HepG2 (cell line): Measurements from ENCODE around the gene RAB42. TPM values are rescaled to one million over a fixed set of nuclear protein-coding genes. Genes with fewer than 3 reads are reported as not detected.

Experiments
- BHLHE40 ChIP-seq: IDR thresholded peaks from 2 replicates; pipeline ENCODE4 v1.6.1; 2011; ENCODE audit warnings: low read length, improper control_type of control experiment
- CENPT ChIP-seq: sonication (generic); formaldehyde crosslinking; IDR thresholded peaks from 2 replicates; pipeline ENCODE4 v1.8.0; 2022; ENCODE audit warnings: low read depth, mild to moderate bottlenecking, moderate library complexity, missing genetic modification reagents
- DPF2 ChIP-seq: sonication (generic); formaldehyde crosslinking; IDR thresholded peaks from 2 replicates; pipeline ENCODE4 v1.4.0; 2020; ENCODE audit warnings: mild to moderate bottlenecking, low read depth, missing genetic modification reagents, borderline replicate concordance
- FOXK1 ChIP-seq: sonication (generic); formaldehyde crosslinking; IDR thresholded peaks from 2 replicates; pipeline ENCODE4 v1.4.0; 2020; ENCODE audit warnings: low read depth, missing genetic modification reagents, borderline replicate concordance
- HNRNPL ChIP-seq: fragments of 200-400 bp; formaldehyde crosslinking; IDR thresholded peaks from 2 replicates; pipeline ENCODE4 v1.6.1; 2017; ENCODE audit warnings: mild to moderate bottlenecking, low read depth, low read length
- HOXA9 ChIP-seq: sonication (generic); formaldehyde crosslinking; IDR thresholded peaks from 2 replicates; pipeline ENCODE4 v1.8.1; 2022; ENCODE audit warnings: missing genetic modification reagents, mild to moderate bottlenecking, moderate library complexity, borderline replicate concordance
- KLF12 ChIP-seq: sonication (generic); formaldehyde crosslinking; IDR thresholded peaks from 2 replicates; pipeline ENCODE4 v1.4.0; 2020; ENCODE audit warnings: missing genetic modification reagents, borderline replicate concordance
- KMT2A ChIP-seq: sonication (generic); formaldehyde crosslinking; IDR thresholded peaks from 2 replicates; pipeline ENCODE4 v1.4.0; 2020; ENCODE audit warnings: missing genetic modification reagents
- NR2F1 ChIP-seq, 2 experiments: fragments of 450-650 bp in 1 of 2; formaldehyde crosslinking in 1 of 2; IDR thresholded peaks; 2 replicates each; pipeline versions ENCODE4 v1.5.0 to v1.6.1; 2016 to 2020; ENCODE audit warnings: mild to moderate bottlenecking in 1 of 2, missing compliant biosample characterization in 1 of 2, missing genetic modification reagents in 1 of 2, moderate library complexity in 1 of 2
- PHB2 ChIP-seq: fragments of 450-650 bp; IDR thresholded peaks from 2 replicates; pipeline ENCODE4 v1.6.1; 2018; ENCODE audit not compliant: partially characterized antibody
- POLR2A ChIP-seq, 2 experiments: IDR thresholded peaks; 2 replicates each; pipeline ENCODE4 v1.6.1; 2011; ENCODE audit warnings: low read depth in 2 of 2, low read length in 2 of 2, mild to moderate bottlenecking in 1 of 2, moderate library complexity in 1 of 2; ENCODE audit not compliant: insufficient read depth in 1 of 2
- RFXANK ChIP-seq: IDR thresholded peaks from 2 replicates; pipeline ENCODE4 v1.6.1; 2016
- RNF2 ChIP-seq: fragments of 450-650 bp; conservative IDR thresholded peaks from 2 replicates; pipeline ENCODE4 v1.6.1; 2016; ENCODE audit warnings: low read depth
- SIN3A ChIP-seq: IDR thresholded peaks from 2 replicates; pipeline ENCODE4 v1.6.1; 2011; ENCODE audit warnings: low read depth, mild to moderate bottlenecking, control low read depth, low read length, borderline replicate concordance
- SRSF1 ChIP-seq: fragments of 200-400 bp; formaldehyde crosslinking; optimal IDR thresholded peaks from 2 replicates; pipeline ENCODE3; 2017; ENCODE audit warnings: mild to moderate bottlenecking, low read depth, low read length, moderate library complexity
- ZNF101 ChIP-seq: sonication (generic); formaldehyde crosslinking; IDR thresholded peaks from 2 replicates; pipeline ENCODE4 v1.4.0; 2020; ENCODE audit warnings: mild to moderate bottlenecking, low read depth, missing genetic modification reagents, borderline replicate concordance
- ZNF333 ChIP-seq: sonication (generic); formaldehyde crosslinking; IDR thresholded peaks from 2 replicates; pipeline ENCODE4 v1.4.0; 2020; ENCODE audit warnings: mild to moderate bottlenecking, missing genetic modification reagents, borderline replicate concordance
- ZNF350 ChIP-seq: sonication (generic); formaldehyde crosslinking; IDR thresholded peaks from 2 replicates; pipeline ENCODE4 v1.4.0; 2020; ENCODE audit warnings: mild to moderate bottlenecking, low read depth, missing genetic modification reagents, borderline replicate concordance
- ZNF451 ChIP-seq: sonication (generic); formaldehyde crosslinking; IDR thresholded peaks from 2 replicates; pipeline ENCODE4 v1.5.0; 2020; ENCODE audit warnings: mild to moderate bottlenecking, missing genetic modification reagents
- ZNF496 ChIP-seq: sonication (generic); formaldehyde crosslinking; IDR thresholded peaks from 2 replicates; pipeline ENCODE4 v1.8.1; 2023; ENCODE audit warnings: mild to moderate bottlenecking, moderate library complexity, missing genetic modification reagents; ENCODE audit not compliant: insufficient replicate concordance
- ZNF674 ChIP-seq: sonication (generic); formaldehyde crosslinking; IDR thresholded peaks from 2 replicates; pipeline ENCODE4 v1.5.0; 2020; ENCODE audit warnings: low read depth, mild to moderate bottlenecking, missing genetic modification reagents
- ZNF749 ChIP-seq: sonication (generic); formaldehyde crosslinking; IDR thresholded peaks from 2 replicates; pipeline ENCODE4 v1.8.0; 2022; ENCODE audit warnings: mild to moderate bottlenecking, missing genetic modification reagents, moderate library complexity, borderline replicate concordance
- ZNF816 ChIP-seq: sonication (generic); formaldehyde crosslinking; IDR thresholded peaks from 2 replicates; pipeline ENCODE4 v1.8.0; 2022; ENCODE audit warnings: missing genetic modification reagents, mild to moderate bottlenecking, borderline replicate concordance
- ZNF879 ChIP-seq: sonication (generic); formaldehyde crosslinking; IDR thresholded peaks from 2 replicates; pipeline ENCODE4 v1.8.1; 2023; ENCODE audit warnings: missing genetic modification reagents
- polyA plus RNA-seq, 8 experiments: library from polyadenylated mRNA; depleted of rRNA in 3 of 8; stranded (reverse) in 7 of 8; unstranded in 1 of 8; fragments of >200 nt; fragmentation: Illumina TruSeq in 4 of 8; extraction: Trizol in 4 of 8; gene quantifications; 2 replicates each; pipeline versions ENCODE4 v1.2.1 to v1.2.3, GENCODE V29; 2011 to 2016; ENCODE audit warnings: low read depth in 4 of 8, missing spikeins in 1 of 8, mixed read lengths in 1 of 8; ENCODE audit not compliant: insufficient read depth in 1 of 8
- total RNA-seq, 5 experiments: library from RNA; depleted of rRNA; stranded (reverse); fragments of >200 nt; fragmentation: Illumina TruSeq; extraction: Trizol; gene quantifications; 2 replicates each; pipeline ENCODE4 v1.2.3, GENCODE V29; 2016; ENCODE audit warnings: low read depth in 1 of 5
- TF ChIP-seq, protein P1 (sequence below): sonication (generic); formaldehyde crosslinking; conservative IDR thresholded peaks from 2 replicates; pipeline ENCODE4 v1.4.0; 2020; ENCODE audit warnings: mild to moderate bottlenecking, missing genetic modification reagents, moderate library complexity
- TF ChIP-seq, protein P2 (sequence below): sonication (generic); formaldehyde crosslinking; conservative IDR thresholded peaks from 2 replicates; pipeline ENCODE4 v1.5.0; 2020; ENCODE audit warnings: missing genetic modification reagents

RAB42 gene
- total and polyA plus RNA-seq, 2 of the 13 experiments (the other 11 are each of a cell fraction or from before 2014, with no cell fraction given) = 10.4 to 166 TPM

DNA sequence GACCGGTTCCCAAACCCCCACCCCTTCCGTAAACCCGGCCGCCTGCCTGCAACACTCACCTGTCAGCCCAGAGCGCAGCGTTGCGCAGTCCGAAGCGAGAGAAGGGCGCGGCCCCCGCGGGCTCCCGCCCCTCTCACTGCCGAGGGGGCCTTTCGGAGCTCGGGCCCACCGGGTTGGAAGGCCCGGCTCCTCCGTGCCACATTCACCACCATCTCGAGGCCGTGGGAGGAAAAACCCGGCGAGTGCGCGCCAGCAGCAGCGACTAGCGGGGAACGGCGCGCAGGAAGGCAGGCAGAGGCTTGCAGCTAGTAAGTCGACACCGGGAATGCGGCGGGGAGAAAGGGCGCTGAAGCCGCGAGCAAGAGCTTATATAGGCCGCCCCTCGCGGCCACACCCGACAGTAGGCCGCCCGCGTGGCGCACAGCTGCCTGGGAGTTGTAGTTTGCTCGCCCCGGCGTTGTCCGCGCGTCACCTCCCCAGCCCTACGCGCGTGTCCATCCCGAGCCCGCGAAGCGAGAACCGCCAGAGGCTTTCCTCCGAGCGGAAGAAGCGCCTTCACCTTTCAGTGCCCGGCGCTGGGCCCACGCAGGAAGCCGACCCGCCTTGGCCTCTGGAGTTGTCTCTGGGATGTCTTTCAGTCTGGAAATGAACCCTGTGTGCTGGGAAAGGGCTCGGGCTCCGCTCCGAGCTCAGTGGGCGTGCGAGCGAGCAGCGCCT is 10.4 kb upstream of the RAB42 start (continued):
- no peak for TF ChIP-seq NR2F1 (CRISPR knock-in tag; IDR thresholded peaks at IDR 0.05)
- peak; percentile 77; the same call in 1 of the 2 replicates for TF ChIP-seq ZNF816
- peak; percentile 72; the same call in 1 of the 2 replicates for TF ChIP-seq FOXK1 (CRISPR knock-in tag)
- peak; percentile 88 for TF ChIP-seq HNRNPL
- TF ChIP-seq RNF2 = 0 out of 2 replicates have a peak, but pooled peaks have one; percentile 34
- TF ChIP-seq, protein P1, sequence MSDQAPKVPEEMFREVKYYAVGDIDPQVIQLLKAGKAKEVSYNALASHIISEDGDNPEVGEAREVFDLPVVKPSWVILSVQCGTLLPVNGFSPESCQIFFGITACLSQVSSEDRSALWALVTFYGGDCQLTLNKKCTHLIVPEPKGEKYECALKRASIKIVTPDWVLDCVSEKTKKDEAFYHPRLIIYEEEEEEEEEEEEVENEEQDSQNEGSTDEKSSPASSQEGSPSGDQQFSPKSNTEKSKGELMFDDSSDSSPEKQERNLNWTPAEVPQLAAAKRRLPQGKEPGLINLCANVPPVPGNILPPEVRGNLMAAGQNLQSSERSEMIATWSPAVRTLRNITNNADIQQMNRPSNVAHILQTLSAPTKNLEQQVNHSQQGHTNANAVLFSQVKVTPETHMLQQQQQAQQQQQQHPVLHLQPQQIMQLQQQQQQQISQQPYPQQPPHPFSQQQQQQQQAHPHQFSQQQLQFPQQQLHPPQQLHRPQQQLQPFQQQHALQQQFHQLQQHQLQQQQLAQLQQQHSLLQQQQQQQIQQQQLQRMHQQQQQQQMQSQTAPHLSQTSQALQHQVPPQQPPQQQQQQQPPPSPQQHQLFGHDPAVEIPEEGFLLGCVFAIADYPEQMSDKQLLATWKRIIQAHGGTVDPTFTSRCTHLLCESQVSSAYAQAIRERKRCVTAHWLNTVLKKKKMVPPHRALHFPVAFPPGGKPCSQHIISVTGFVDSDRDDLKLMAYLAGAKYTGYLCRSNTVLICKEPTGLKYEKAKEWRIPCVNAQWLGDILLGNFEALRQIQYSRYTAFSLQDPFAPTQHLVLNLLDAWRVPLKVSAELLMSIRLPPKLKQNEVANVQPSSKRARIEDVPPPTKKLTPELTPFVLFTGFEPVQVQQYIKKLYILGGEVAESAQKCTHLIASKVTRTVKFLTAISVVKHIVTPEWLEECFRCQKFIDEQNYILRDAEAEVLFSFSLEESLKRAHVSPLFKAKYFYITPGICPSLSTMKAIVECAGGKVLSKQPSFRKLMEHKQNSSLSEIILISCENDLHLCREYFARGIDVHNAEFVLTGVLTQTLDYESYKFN (CRISPR knock-in tag) = peak; percentile 64
- peak; percentile 86 for TF ChIP-seq CENPT (CRISPR knock-in tag)
- TF ChIP-seq ZNF101 = peak; percentile 84; the same call in 1 of the 2 replicates
- peak; percentile 99; the same call in 1 of the 2 replicates for TF ChIP-seq KLF12 (CRISPR knock-in tag)
- 0 out of 2 replicates have a peak, but pooled peaks have one; percentile 43 for TF ChIP-seq ZNF879
- no peak; the same call in 1 of the 2 replicates for TF ChIP-seq ZNF333 (CRISPR knock-in tag)
- TF ChIP-seq ZNF350 = peak; percentile 92; the same call in 1 of the 2 replicates
- no peak; the same call in 1 of the 2 replicates for TF ChIP-seq BHLHE40
- peak; percentile 79 for TF ChIP-seq SRSF1
- TF ChIP-seq, protein P2, sequence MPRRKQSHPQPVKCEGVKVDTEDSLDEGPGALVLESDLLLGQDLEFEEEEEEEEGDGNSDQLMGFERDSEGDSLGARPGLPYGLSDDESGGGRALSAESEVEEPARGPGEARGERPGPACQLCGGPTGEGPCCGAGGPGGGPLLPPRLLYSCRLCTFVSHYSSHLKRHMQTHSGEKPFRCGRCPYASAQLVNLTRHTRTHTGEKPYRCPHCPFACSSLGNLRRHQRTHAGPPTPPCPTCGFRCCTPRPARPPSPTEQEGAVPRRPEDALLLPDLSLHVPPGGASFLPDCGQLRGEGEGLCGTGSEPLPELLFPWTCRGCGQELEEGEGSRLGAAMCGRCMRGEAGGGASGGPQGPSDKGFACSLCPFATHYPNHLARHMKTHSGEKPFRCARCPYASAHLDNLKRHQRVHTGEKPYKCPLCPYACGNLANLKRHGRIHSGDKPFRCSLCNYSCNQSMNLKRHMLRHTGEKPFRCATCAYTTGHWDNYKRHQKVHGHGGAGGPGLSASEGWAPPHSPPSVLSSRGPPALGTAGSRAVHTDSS (CRISPR knock-in tag) = no peak
- peak; percentile 68; the same call in 1 of the 2 replicates for TF ChIP-seq ZNF451
- peak; percentile 67; the same call in 1 of the 2 replicates for TF ChIP-seq ZNF749 (CRISPR knock-in tag)
- peak; percentile 55; the same call in 1 of the 2 replicates for TF ChIP-seq RFXANK
- no peak for TF ChIP-seq ZNF674 (CRISPR knock-in tag)
- no peak for TF ChIP-seq DPF2 (CRISPR knock-in tag)
- TF ChIP-seq SIN3A = peak; percentile 94; the same call in 1 of the 2 replicates
- TF ChIP-seq KMT2A = peak; percentile 89
- no peak for TF ChIP-seq HOXA9 (CRISPR knock-in tag)
- TF ChIP-seq PHB2 = no peak
- peak; percentile 100 for TF ChIP-seq POLR2A (IDR thresholded peaks at IDR 0.05; ENCODE audit: insufficient read depth in 1 of 2, low read depth in 2 of 2, low read length in 2 of 2)
- no peak for TF ChIP-seq ZNF496 (CRISPR knock-in tag)
